SU-DHL-6 (cell line): ENCODE measurements around the gene HACL1.

Experiments
- H2AFZ ChIP-seq: fragments of 200-600 bp; sonication (generic); 2 replicates; pipeline ENCODE4 v1.6.1; 2014; ENCODE audit warnings: low read depth, mild to moderate bottlenecking, moderate library complexity, mixed read lengths, antibody characterized with exemption, low read length; ENCODE audit not compliant: severe bottlenecking
- H3F3A ChIP-seq: fragments of 200-600 bp; shearing (Covaris generic); 2 replicates; pipeline ENCODE4 v1.6.0; 2016; ENCODE audit warnings: antibody characterized with exemption, mild to moderate bottlenecking; ENCODE audit not compliant: insufficient read depth
- H3K27ac ChIP-seq: fragments of 200-600 bp; sonication (generic); 2 replicates; pipeline ENCODE4 v1.5.1; 2016; ENCODE audit warnings: low read depth, mild to moderate bottlenecking, low read length, moderate library complexity, mixed read lengths
- H3K27me3 ChIP-seq: fragments of 200-600 bp; sonication (generic), shearing (Covaris generic); 2 replicates; pipeline ENCODE4 v1.6.0; 2014; ENCODE audit warnings: mild to moderate bottlenecking, low read length
- H3K36me3 ChIP-seq: fragments of 200-600 bp; sonication (generic); 2 replicates; pipeline ENCODE4 v1.6.1; 2014; ENCODE audit warnings: mild to moderate bottlenecking, low read length, mixed read lengths
- H3K4me2 ChIP-seq: fragments of 300-600, 200-600 bp; shearing (Covaris generic), sonication (generic); 2 replicates; pipeline ENCODE4 v1.6.0; 2014; ENCODE audit warnings: low read length, low read depth, mild to moderate bottlenecking; ENCODE audit not compliant: poor library complexity, severe bottlenecking
- H3K4me3 ChIP-seq: fragments of 200-600 bp; sonication (generic); 2 replicates; pipeline ENCODE4 v1.5.1; 2014; ENCODE audit warnings: antibody characterized with exemption, low read length, mild to moderate bottlenecking, mixed read lengths; ENCODE audit not compliant: insufficient read depth, poor library complexity, severe bottlenecking
- H3K79me2 ChIP-seq: fragments of 200-600 bp; sonication (generic); 2 replicates; pipeline ENCODE4 v1.6.1; 2014; ENCODE audit warnings: mild to moderate bottlenecking, low read length, moderate library complexity; ENCODE audit not compliant: insufficient read depth
- H3K9ac ChIP-seq: fragments of 200-600 bp; sonication (generic); 2 replicates; pipeline ENCODE4 v1.7.0; 2014; ENCODE audit warnings: mild to moderate bottlenecking, low read length
- H3K9me2 ChIP-seq: fragments of 200-600 bp; sonication (generic); replicated peaks from 2 replicates; pipeline ENCODE4 v1.6.1; 2014; ENCODE audit warnings: low read length; ENCODE audit not compliant: insufficient read depth
- H3K9me3 ChIP-seq: fragments of 200-600 bp; sonication (generic); 2 replicates; pipeline ENCODE4 v1.6.1; 2014; ENCODE audit warnings: low read length, mixed read lengths; ENCODE audit not compliant: insufficient read depth
- H4K20me1 ChIP-seq: fragments of 200-600 bp; sonication (generic); 2 replicates; pipeline ENCODE4 v1.6.1; 2014; ENCODE audit warnings: low read depth, mild to moderate bottlenecking, antibody characterized with exemption, low read length, moderate library complexity, mixed read lengths
- EZH2phosphoT487 ChIP-seq: fragments of 200-600 bp; sonication (generic), shearing (Covaris generic); conservative IDR thresholded peaks from 2 replicates; pipeline ENCODE4 v1.6.1; 2018; ENCODE audit warnings: mild to moderate bottlenecking, antibody characterized with exemption, low read length, moderate library complexity, mixed read lengths
- TF ChIP-seq, protein P1 (sequence below): fragments of 200-600 bp; sonication (generic); IDR thresholded peaks from one replicate; pipeline ENCODE4 v1.5.1; 2017; ENCODE audit warnings: antibody characterized with exemption, mild to moderate bottlenecking, low read length, moderate library complexity; ENCODE audit not compliant: insufficient read depth, poor library complexity, severe bottlenecking

HACL1 gene

DNA sequence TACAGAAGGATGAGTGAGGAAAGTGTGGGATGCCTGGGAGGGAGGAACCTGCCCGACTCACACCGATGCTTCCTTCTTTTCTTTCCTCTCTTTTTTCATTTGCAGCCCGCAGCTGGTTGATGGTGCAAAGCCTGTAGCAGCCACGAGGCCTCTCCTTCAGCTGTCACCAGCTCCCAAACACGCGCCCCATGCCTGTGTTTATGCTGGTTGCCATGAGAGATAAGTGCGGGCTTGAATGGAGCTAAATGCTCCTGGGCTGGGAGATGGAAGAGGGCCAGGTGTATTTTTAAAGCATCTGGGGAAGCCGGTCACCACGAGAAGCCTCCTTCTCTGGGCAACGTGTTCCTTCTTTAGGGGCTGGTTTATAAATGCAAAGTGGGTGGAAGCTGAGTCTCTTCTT lies 89.2 kb downstream of the HACL1 start:
- H3K79me2 ChIP-seq = no peaks in the 10 kb centered on the region
- no peak overlapping the region for H3K4me2 ChIP-seq
- no peak overlapping the region for H3K27ac ChIP-seq
- H3K9ac ChIP-seq = no peak overlapping the region
- H2AFZ ChIP-seq = no peak overlapping the region
- TF ChIP-seq, protein P1, sequence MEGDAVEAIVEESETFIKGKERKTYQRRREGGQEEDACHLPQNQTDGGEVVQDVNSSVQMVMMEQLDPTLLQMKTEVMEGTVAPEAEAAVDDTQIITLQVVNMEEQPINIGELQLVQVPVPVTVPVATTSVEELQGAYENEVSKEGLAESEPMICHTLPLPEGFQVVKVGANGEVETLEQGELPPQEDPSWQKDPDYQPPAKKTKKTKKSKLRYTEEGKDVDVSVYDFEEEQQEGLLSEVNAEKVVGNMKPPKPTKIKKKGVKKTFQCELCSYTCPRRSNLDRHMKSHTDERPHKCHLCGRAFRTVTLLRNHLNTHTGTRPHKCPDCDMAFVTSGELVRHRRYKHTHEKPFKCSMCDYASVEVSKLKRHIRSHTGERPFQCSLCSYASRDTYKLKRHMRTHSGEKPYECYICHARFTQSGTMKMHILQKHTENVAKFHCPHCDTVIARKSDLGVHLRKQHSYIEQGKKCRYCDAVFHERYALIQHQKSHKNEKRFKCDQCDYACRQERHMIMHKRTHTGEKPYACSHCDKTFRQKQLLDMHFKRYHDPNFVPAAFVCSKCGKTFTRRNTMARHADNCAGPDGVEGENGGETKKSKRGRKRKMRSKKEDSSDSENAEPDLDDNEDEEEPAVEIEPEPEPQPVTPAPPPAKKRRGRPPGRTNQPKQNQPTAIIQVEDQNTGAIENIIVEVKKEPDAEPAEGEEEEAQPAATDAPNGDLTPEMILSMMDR = no peak
- no peak for TF ChIP-seq EZH2phosphoT487
- no peaks in the 10 kb centered on the region for H3K9me2 ChIP-seq
- no peak overlapping the region for H3K4me3 ChIP-seq
- H3F3A ChIP-seq = no peaks in the 10 kb centered on the region
- H3K36me3 ChIP-seq = no peaks in the 10 kb centered on the region
- H4K20me1 ChIP-seq = no peaks in the 10 kb centered on the region
- no peaks in the 10 kb centered on the region for H3K27me3 ChIP-seq
- H3K9me3 ChIP-seq = no peaks in the 10 kb centered on the region

DNA sequence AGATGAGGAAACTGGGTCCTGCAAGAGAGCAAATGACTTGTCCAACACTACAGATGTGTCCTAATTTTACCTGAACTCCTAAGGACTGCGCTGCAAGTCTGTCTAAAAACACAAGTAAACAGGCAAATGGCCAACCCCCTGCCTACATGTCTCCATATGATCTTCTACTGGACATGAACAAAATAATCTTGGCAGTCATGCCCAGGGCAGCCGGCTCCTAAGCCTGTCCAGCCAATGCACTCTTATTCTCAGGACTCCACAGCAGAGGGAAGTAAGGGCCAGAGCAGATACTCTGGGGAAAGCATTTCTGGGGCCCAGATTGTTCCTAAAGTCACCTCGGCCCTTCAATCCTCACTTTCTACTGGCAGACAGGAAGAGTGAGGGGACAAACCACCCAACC lies 90.2 kb downstream of the HACL1 start:
- no peaks in the 10 kb centered on the region for H4K20me1 ChIP-seq
- H3F3A ChIP-seq = no peaks in the 10 kb centered on the region
- H3K4me3 ChIP-seq = no peak overlapping the region
- H3K9ac ChIP-seq = no peak overlapping the region
- H3K9me3 ChIP-seq = no peaks in the 10 kb centered on the region
- no peak for TF ChIP-seq EZH2phosphoT487
- TF ChIP-seq, protein P1 = no peak
- H3K79me2 ChIP-seq = no peaks in the 10 kb centered on the region
- H3K36me3 ChIP-seq = no peaks in the 10 kb centered on the region
- no peak overlapping the region for H2AFZ ChIP-seq
- H3K27me3 ChIP-seq = no peaks in the 10 kb centered on the region
- no peak overlapping the region for H3K4me2 ChIP-seq
- H3K9me2 ChIP-seq = no peaks in the 10 kb centered on the region
- H3K27ac ChIP-seq = no peak overlapping the region
